Measurements from ENCODE around the gene TREML1.

Gene TREML1

DNA sequence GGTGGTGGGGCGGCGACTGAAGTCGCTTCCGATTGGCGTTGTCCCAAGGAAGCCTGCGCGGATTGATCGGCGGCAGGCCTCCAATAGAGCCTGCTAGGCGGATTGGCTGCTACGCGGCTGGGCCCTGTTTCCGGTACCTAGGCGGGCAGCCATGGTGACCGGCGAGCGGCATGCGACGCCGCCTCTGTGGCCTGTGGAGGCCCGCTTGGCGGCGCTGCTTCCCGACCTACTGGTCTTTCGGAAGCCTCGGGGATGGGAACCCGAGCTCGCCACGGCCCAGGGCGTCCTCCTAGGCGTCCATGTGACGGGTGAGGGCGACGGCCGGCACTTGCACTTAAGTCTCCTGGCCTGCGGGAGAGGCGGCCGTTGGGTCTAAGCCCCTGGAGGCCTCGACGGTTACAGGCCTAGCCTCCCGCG, 53.3 kb downstream of the TREML1 start:
- H3K36me3 ChIP-seq (ENCODE audit: insufficient read depth, low read length): peaks cover 42% of the 10 kb centered on the region

More for the DNA sequence above, 53.3 kb downstream of the TREML1 start:
- H3K4me3 ChIP-seq (ENCODE audit: low read depth, low read length): no peak overlapping the region
- H3K27ac ChIP-seq (ENCODE audit: low read depth, low read length): no peak overlapping the region
- H3K4me1 ChIP-seq (ENCODE audit: control insufficient read depth, insufficient read depth, low read length, unreplicated experiment): peaks cover 11% of the 10 kb centered on the region
- no peak overlapping the region for H2AFZ ChIP-seq (ENCODE audit: low read length, unreplicated experiment)
- no peaks in the 10 kb centered on the region for H3K79me2 ChIP-seq (ENCODE audit: control insufficient read depth, insufficient read depth, low read length, unreplicated experiment)
- no peaks in the 10 kb centered on the region for H3K27me3 ChIP-seq (ENCODE audit: insufficient read depth, low read length)

Data from ACC112 (cell line).